Measurements from ENCODE around the gene FAM163B. TPM values are rescaled to one million over a fixed set of nuclear protein-coding genes. Genes with fewer than 3 reads are reported as not detected.

FAM163B gene
- total RNA-seq, 1 donor: not detected

DNA sequence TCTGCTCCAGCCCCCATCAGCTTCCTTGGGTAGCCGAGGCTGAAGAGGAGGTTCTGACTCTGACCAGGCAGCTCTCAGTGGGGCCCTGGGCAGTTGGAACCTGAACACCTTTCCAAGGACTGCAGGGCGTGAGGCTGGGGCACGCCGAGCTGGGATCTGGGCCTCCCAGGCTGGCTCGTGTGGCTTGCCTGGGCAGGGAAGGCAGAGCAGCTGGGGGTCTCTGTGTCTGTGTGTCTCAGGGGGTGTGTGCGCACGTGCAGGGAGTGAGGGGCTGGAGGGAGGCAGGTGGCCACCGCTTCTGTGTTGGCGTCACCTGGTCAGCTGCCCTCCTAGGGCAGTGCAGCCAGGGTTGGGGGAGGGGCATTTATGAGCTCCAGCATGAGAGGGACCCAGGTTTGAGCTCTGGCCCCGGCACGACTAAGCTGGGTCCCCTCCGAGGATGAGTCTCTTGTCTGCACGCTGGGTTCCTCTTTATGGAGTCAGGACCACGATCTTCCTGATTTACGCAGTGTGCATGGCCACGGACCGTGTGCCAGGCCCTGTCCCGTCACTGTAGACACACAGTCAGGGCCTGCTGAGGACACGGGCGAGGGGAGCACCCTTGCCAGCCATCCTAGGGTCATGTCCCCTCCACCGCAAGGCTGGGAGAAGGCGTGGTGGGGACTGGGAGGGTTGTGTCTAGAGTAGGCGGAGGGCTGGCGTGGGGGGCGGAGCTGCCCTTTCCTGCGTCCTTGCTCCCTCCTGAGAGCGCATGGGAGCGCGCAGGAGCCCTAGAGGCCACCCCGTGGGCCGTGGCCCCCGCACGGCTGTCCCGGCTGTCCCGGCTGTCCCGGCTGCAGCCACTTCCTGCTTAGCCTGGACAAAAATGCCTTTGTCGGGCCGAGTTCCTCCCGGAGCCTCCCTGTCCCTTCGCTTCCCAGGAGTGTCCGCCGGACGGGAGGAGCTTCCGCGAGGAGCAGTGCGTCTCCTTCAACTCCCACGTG lies 70.0 kb downstream of the FAM163B start:
- no peak for TF ChIP-seq CTCF (IDR thresholded peaks at IDR 0.05; ENCODE audit: extremely low read depth, low read depth, low read length)
- DNase-seq (ENCODE audit: insufficient read length, low spot score, missing footprints): no peak
- Histone ChIP-seq H3K36me3 (ENCODE audit: insufficient read depth, low read length) (no peaks in the 10 kb centered on the region), H2AFZ (ENCODE audit: low read length) (no peak overlapping the region), H3K4me1 (ENCODE audit: insufficient read depth, low read length) (peaks cover 2% of the 10 kb centered on the region), H4K20me1 (ENCODE audit: insufficient read depth, low read length) (no peaks in the 10 kb centered on the region), H3K4me3 (ENCODE audit: insufficient read depth, low read length) (no peak overlapping the region), H3K9me3 (ENCODE audit: low read depth, low read length) (no peaks in the 10 kb centered on the region), H3K27me3 (ENCODE audit: insufficient read depth, low read length) (peaks cover 4% of the 10 kb centered on the region), H3K27ac (ENCODE audit: low read depth, low read length) (no peak overlapping the region), H3K4me2 (ENCODE audit: insufficient read depth, low read length) (peak overlapping the region; percentile 32), H3K79me2 (ENCODE audit: insufficient read depth, low read length) (no peaks in the 10 kb centered on the region)

DNA sequence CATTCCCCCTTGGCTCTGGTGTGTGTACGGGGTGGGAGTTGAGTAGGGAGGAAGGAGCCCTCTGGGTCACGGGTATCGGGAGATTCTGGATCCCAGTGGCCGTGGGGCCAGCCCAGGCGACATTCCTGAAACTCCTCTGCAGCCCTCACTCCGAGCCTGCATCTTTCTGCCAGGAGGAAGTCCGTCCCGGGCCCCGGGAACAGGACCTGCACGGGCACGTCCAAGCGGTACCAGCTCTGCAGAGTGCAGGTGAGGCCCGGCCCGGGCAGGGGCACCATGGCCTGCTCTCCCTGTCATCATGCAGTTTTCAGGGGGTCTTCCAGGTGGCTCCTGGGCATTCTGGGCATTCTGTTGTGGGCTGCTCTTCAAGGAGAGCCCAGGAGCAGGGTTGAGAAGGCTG lies 71.0 kb downstream of the FAM163B start:
- Histone ChIP-seq H3K79me2 (ENCODE audit: insufficient read depth, low read length) (no peaks in the 10 kb centered on the region), H3K36me3 (ENCODE audit: insufficient read depth, low read length) (no peaks in the 10 kb centered on the region), H3K27me3 (ENCODE audit: insufficient read depth, low read length) (peaks cover 4% of the 10 kb centered on the region), H3K9me3 (ENCODE audit: low read depth, low read length) (no peaks in the 10 kb centered on the region), H3K27ac (ENCODE audit: low read depth, low read length) (no peak overlapping the region), H3K4me2 (ENCODE audit: insufficient read depth, low read length) (no peak overlapping the region), H2AFZ (ENCODE audit: low read length) (no peak overlapping the region), H3K4me3 (ENCODE audit: insufficient read depth, low read length) (no peak overlapping the region), H3K4me1 (ENCODE audit: insufficient read depth, low read length) (peaks cover 8% of the 10 kb centered on the region), H4K20me1 (ENCODE audit: insufficient read depth, low read length) (no peaks in the 10 kb centered on the region)
- TF ChIP-seq CTCF (IDR thresholded peaks at IDR 0.05; ENCODE audit: extremely low read depth, low read depth, low read length): no peak
- DNase-seq (ENCODE audit: insufficient read length, low spot score, missing footprints): no peak

GRCh38 chr9:133537257-133537656 lies 71.9 kb downstream of the FAM163B start:
- Histone ChIP-seq H3K36me3 (ENCODE audit: insufficient read depth, low read length) (no peaks in the 10 kb centered on the region), H3K9me3 (ENCODE audit: low read depth, low read length) (no peaks in the 10 kb centered on the region), H3K27ac (ENCODE audit: low read depth, low read length) (no peak overlapping the region), H3K27me3 (ENCODE audit: insufficient read depth, low read length) (peaks cover 4% of the 10 kb centered on the region), H4K20me1 (ENCODE audit: insufficient read depth, low read length) (no peaks in the 10 kb centered on the region), H3K79me2 (ENCODE audit: insufficient read depth, low read length) (no peaks in the 10 kb centered on the region), H3K4me2 (ENCODE audit: insufficient read depth, low read length) (no peak overlapping the region), H2AFZ (ENCODE audit: low read length) (no peak overlapping the region), H3K4me3 (ENCODE audit: insufficient read depth, low read length) (no peak overlapping the region), H3K4me1 (ENCODE audit: insufficient read depth, low read length) (peaks cover 8% of the 10 kb centered on the region)
- TF ChIP-seq CTCF (IDR thresholded peaks at IDR 0.05; ENCODE audit: extremely low read depth, low read depth, low read length): no peak
- DNase-seq (ENCODE audit: insufficient read length, low spot score, missing footprints): no peak

DNA sequence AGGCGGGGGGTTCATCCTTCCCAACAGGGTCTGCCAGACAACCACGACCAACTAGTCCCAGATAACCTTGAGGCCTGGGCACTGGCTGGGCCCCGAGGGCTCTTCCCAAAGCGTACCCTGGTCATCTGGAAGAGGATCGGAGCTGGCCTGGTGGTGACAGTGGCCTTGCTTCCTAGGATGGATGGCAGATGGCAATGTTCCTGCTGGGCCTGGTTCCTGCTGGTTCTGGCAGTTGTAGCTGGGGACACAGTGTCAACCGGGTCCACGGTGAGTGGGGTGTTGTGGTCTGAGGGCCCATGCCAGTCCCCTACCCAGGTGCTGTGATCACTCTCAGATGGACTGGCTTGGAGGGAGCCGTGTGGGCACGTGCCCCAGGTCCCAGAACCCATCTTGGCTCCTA lies 72.7 kb downstream of the FAM163B start:
- DNase-seq (ENCODE audit: insufficient read length, low spot score, missing footprints): no peak
- H3K4me2 ChIP-seq (ENCODE audit: insufficient read depth, low read length): no peak overlapping the region
- no peaks in the 10 kb centered on the region for H3K36me3 ChIP-seq (ENCODE audit: insufficient read depth, low read length)
- H3K27ac ChIP-seq (ENCODE audit: low read depth, low read length): no peak overlapping the region
- no peaks in the 10 kb centered on the region for H4K20me1 ChIP-seq (ENCODE audit: insufficient read depth, low read length)
- H3K4me3 ChIP-seq (ENCODE audit: insufficient read depth, low read length): no peak overlapping the region
- H2AFZ ChIP-seq (ENCODE audit: low read length): no peak overlapping the region
- TF ChIP-seq CTCF (IDR thresholded peaks at IDR 0.05; ENCODE audit: extremely low read depth, low read depth, low read length): no peak
- H3K4me1 ChIP-seq (ENCODE audit: insufficient read depth, low read length): peaks cover 8% of the 10 kb centered on the region
- peaks cover 4% of the 10 kb centered on the region for H3K27me3 ChIP-seq (ENCODE audit: insufficient read depth, low read length)
- H3K79me2 ChIP-seq (ENCODE audit: insufficient read depth, low read length): no peaks in the 10 kb centered on the region
- H3K9me3 ChIP-seq (ENCODE audit: low read depth, low read length): no peaks in the 10 kb centered on the region
